Measurements from ENCODE around the gene MYO1H.

GRCh38 chr12:109495012-109495411 lies 147.3 kb downstream of the MYO1H start:
- no peak for TF ChIP-seq POLR2A (IDR thresholded peaks at IDR 0.05)
- TF ChIP-seq CTCF (IDR thresholded peaks at IDR 0.05 in 8 of 11, conservative IDR thresholded peaks at IDR 0.05 in 3 of 11) = no peak
- no peak for TF ChIP-seq POLR2AphosphoS5 (IDR thresholded peaks at IDR 0.05)

Data from spleen (tissue), 7 donors.